Uterus (tissue), 2 donors: ENCODE results near the gene SLC16A14.

Source experiments
- CTCF ChIP-seq, 4 experiments: fragments of 200-600 bp in 2 of 4; fragments of 450-650 bp in 2 of 4; sonication (generic) in 2 of 4; IDR thresholded peaks; one replicate each; pipeline ENCODE4 v1.5.1; 2016 to 2019; ENCODE audit warnings: antibody characterized with exemption in 4 of 4, mild to moderate bottlenecking in 2 of 4, moderate library complexity in 1 of 4
- POLR2A ChIP-seq, 2 donors: fragments of 450-650 bp; IDR thresholded peaks; one replicate each; pipeline ENCODE4 v1.6.1; 2016; ENCODE audit warnings: antibody characterized with exemption in 2 of 2, mild to moderate bottlenecking in 1 of 2, moderate library complexity in 1 of 2

- TF ChIP-seq POLR2A (IDR thresholded peaks at IDR 0.05) (no peak), CTCF (IDR thresholded peaks at IDR 0.05) (no peak)
Measured at GRCh38 chr2:230076819-230077218, 8.1 kb upstream of the SLC16A14 start.
